Body of pancreas (tissue), 4 donors: ENCODE results near the gene SYNPO2.

Source experiments
- POLR2A ChIP-seq, 3 donors: fragments of 450-650 bp; IDR thresholded peaks; one replicate each; pipeline ENCODE4 v1.6.1; 2016; ENCODE audit warnings: antibody characterized with exemption in 3 of 3, mild to moderate bottlenecking in 2 of 3
- TF ChIP-seq, protein P1 (sequence below), 7 experiments: fragments of 450-650 bp in 4 of 7; fragments of 200-600 bp in 3 of 7; sonication (generic) in 3 of 7; IDR thresholded peaks; one replicate each; pipeline ENCODE4 v1.5.1; 2016 to 2019; ENCODE audit warnings: antibody characterized with exemption in 7 of 7

GRCh38 chr4:119053997-119054396 is 165.3 kb downstream of the SYNPO2 start:
- TF ChIP-seq, protein P1, sequence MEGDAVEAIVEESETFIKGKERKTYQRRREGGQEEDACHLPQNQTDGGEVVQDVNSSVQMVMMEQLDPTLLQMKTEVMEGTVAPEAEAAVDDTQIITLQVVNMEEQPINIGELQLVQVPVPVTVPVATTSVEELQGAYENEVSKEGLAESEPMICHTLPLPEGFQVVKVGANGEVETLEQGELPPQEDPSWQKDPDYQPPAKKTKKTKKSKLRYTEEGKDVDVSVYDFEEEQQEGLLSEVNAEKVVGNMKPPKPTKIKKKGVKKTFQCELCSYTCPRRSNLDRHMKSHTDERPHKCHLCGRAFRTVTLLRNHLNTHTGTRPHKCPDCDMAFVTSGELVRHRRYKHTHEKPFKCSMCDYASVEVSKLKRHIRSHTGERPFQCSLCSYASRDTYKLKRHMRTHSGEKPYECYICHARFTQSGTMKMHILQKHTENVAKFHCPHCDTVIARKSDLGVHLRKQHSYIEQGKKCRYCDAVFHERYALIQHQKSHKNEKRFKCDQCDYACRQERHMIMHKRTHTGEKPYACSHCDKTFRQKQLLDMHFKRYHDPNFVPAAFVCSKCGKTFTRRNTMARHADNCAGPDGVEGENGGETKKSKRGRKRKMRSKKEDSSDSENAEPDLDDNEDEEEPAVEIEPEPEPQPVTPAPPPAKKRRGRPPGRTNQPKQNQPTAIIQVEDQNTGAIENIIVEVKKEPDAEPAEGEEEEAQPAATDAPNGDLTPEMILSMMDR (IDR thresholded peaks at IDR 0.05) = no peak
- no peak for TF ChIP-seq POLR2A (IDR thresholded peaks at IDR 0.05)
